Naive thymus-derived CD4-positive, alpha-beta T cell (primary cell): ENCODE results near the gene ATF6. TPM values are rescaled to one million over a fixed set of nuclear protein-coding genes. Genes with fewer than 3 reads are reported as not detected.

Experiments
- ATAC-seq: fragments of 150-1000 bp; cut with Tn5 transposase; 2 replicates; pipeline ENCODE4 v1.10.0; 2021; ENCODE audit warnings: mild to moderate bottlenecking, moderate library complexity
- CTCF ChIA-PET: fragments of 350-600 bp; sonication (Branson Sonifier 250); formaldehyde crosslinking; loops from one replicate; lab custom pipeline; 2021; ENCODE audit warnings: antibody characterized with exemption; lab: Charles Lee
- POLR2A ChIA-PET: fragments of 350-600 bp; sonication (Branson Sonifier 250); formaldehyde crosslinking; loops from one replicate; lab custom pipeline; 2021; ENCODE audit warnings: antibody characterized with exemption, inconsistent platforms; lab: Charles Lee
- DNase-seq, 9 donors: peaks; one replicate each; pipeline versions ENCODE4 v3.0.0 to v3.0.0-alpha.2; 2020 to 2022; ENCODE audit warnings: mixed read lengths in 1 of 9
- H3K27ac ChIP-seq: one replicate; pipeline ENCODE4 v1.7.0; 2013; ENCODE audit warnings: mild to moderate bottlenecking, low read depth, low read length, moderate library complexity
- H3K27me3 ChIP-seq, 2 donors: one replicate each; pipeline ENCODE4 v1.7.0; 2013; ENCODE audit warnings: low read length in 2 of 2, mild to moderate bottlenecking in 2 of 2, moderate library complexity in 2 of 2; ENCODE audit not compliant: control insufficient read depth in 2 of 2, insufficient read depth in 2 of 2
- H3K36me3 ChIP-seq, 3 experiments: 1 replicate in 2 of 3; 2 replicates in 1 of 3; pipeline ENCODE4 v1.7.0; 2013; ENCODE audit warnings: low read length in 3 of 3, mild to moderate bottlenecking in 3 of 3, moderate library complexity in 1 of 3; ENCODE audit not compliant: insufficient read depth in 3 of 3, control insufficient read depth in 2 of 3
- H3K4me1 ChIP-seq, 2 donors: one replicate each; pipeline ENCODE4 v1.7.0; 2013; ENCODE audit warnings: low read length in 2 of 2, mild to moderate bottlenecking in 2 of 2, moderate library complexity in 1 of 2; ENCODE audit not compliant: control insufficient read depth in 2 of 2, insufficient read depth in 2 of 2
- H3K4me3 ChIP-seq: 2 replicates; pipeline ENCODE4 v1.7.0; 2013; ENCODE audit warnings: mild to moderate bottlenecking, low read length
- H3K9me3 ChIP-seq, 3 experiments: 1 replicate in 2 of 3; 2 replicates in 1 of 3; pipeline ENCODE4 v1.7.0; 2013; ENCODE audit warnings: low read length in 3 of 3; ENCODE audit not compliant: control insufficient read depth in 2 of 3
- H3K27ac Mint-ChIP-seq, 9 donors: one replicate each; pipeline ENCODE4 v1.8.0; 2020 to 2022; ENCODE audit warnings: mixed read lengths in 9 of 9, mild to moderate bottlenecking in 8 of 9, moderate library complexity in 5 of 9, inconsistent platforms in 2 of 9
- H3K27me3 Mint-ChIP-seq, 5 donors: one replicate each; pipeline ENCODE4 v1.8.0; 2021 to 2022; ENCODE audit warnings: mixed read lengths in 5 of 5, mild to moderate bottlenecking in 1 of 5
- H3K36me3 Mint-ChIP-seq, 5 donors: one replicate each; pipeline ENCODE4 v1.8.0; 2020 to 2022; ENCODE audit warnings: mixed read lengths in 5 of 5, mild to moderate bottlenecking in 3 of 5, inconsistent platforms in 1 of 5
- H3K4me1 Mint-ChIP-seq, 7 donors: one replicate each; pipeline ENCODE4 v1.8.0; 2020 to 2022; ENCODE audit warnings: mixed read lengths in 7 of 7, mild to moderate bottlenecking in 3 of 7, inconsistent platforms in 1 of 7
- H3K4me3 Mint-ChIP-seq, 10 donors: one replicate each; pipeline ENCODE4 v1.8.0; 2020 to 2022; ENCODE audit warnings: mild to moderate bottlenecking in 10 of 10, mixed read lengths in 10 of 10, moderate library complexity in 6 of 10, inconsistent platforms in 2 of 10
- H3K9me3 Mint-ChIP-seq, 11 donors: one replicate each; pipeline ENCODE4 v1.8.0; 2020 to 2022; ENCODE audit warnings: mixed read lengths in 11 of 11, mild to moderate bottlenecking in 4 of 11, inconsistent platforms in 1 of 11, moderate library complexity in 1 of 11
- intact Hi-C, 2 donors: fragments of 100-400 bp; cut with micrococcal nuclease; formaldehyde crosslinking; loops; one replicate each; pipeline ENCODE4 v1.15.1; 2023
- polyA plus RNA-seq, 2 donors: library from polyadenylated mRNA; unstranded; fragments of 300-500 nt; fragmentation: Illumina TruSeq; gene quantifications; one replicate each; pipeline ENCODE4 v1.2.3, GENCODE V29; 2021
- total RNA-seq, 6 experiments: library from RNA in 5 of 6; stranded (reverse) in 5 of 6; gene quantifications; 1 replicate in 5 of 6; 2 replicates in 1 of 6; pipeline ENCODE4 v1.2.3 and lab custom pipeline; 2021 to 2026

The ATF6 gene
- total and polyA plus RNA-seq, 7 experiments from 2014 or later, result 17.9 to 27.5 (median 22.5) TPM

- H3K4me3 ChIP-seq, result no peak overlapping the region
- CTCF ChIA-PET, result no interaction called here
- intact Hi-C loops, result no loop called here
- H3K36me3 ChIP-seq, result no peaks in the 10 kb centered on the region
- no peaks in the 10 kb centered on the region for H3K4me1 ChIP-seq
- Mint-ChIP-seq H3K9me3 (peaks cover 0 to 17% (median 7%) of the 10 kb centered on the region in 11 donors), H3K4me1 (peaks cover 0 to 8% (median 0%) of the 10 kb centered on the region in 7 donors), H3K4me3 (no peak overlapping the region), H3K27ac (no peak overlapping the region), H3K27me3 (peaks cover 0 to 7% (median 0%) of the 10 kb centered on the region in 5 donors), H3K36me3 (peaks cover 2 to 14% (median 5%) of the 10 kb centered on the region in 5 donors)
- no peak overlapping the region for H3K27ac ChIP-seq
- H3K27me3 ChIP-seq, result no peaks in the 10 kb centered on the region
- no peaks in the 10 kb centered on the region for H3K9me3 ChIP-seq
- ATAC-seq, result no peak
- POLR2A ChIA-PET, result no interaction called here
- no peak for DNase-seq
Measured at GRCh38 chr1:161983725-161984124, 217.6 kb downstream of the ATF6 start.

- ChIA-PET CTCF (interaction anchor here (0.8 kb wide), 1 partner anchor 9 kb away, joined by 3 read pairs; no protein-coding TSS in a partner anchor), POLR2A (no interaction called here)
- no peak for ATAC-seq
- no peaks in the 10 kb centered on the region for H3K9me3 ChIP-seq
- H3K4me3 ChIP-seq, result no peak overlapping the region
- no peaks in the 10 kb centered on the region for H3K27me3 ChIP-seq
- Mint-ChIP-seq H3K9me3 (peaks cover 0 to 20% (median 10%) of the 10 kb centered on the region in 11 donors), H3K4me1 (peaks cover 0 to 15% (median 0%) of the 10 kb centered on the region in 7 donors), H3K27me3 (peaks cover 0 to 7% (median 0%) of the 10 kb centered on the region in 5 donors), H3K27ac (peak overlapping the region in 1 of 9 donors; percentile 51), H3K36me3 (peaks cover 3 to 14% (median 5%) of the 10 kb centered on the region in 5 donors), H3K4me3 (no peak overlapping the region)
- intact Hi-C loops, result no loop called here
- no peaks in the 10 kb centered on the region for H3K36me3 ChIP-seq
- H3K4me1 ChIP-seq, result no peaks in the 10 kb centered on the region
- no peak overlapping the region for H3K27ac ChIP-seq
- no peak for DNase-seq
Measured at GRCh38 chr1:161985301-161985822, 219.2 kb downstream of the ATF6 start.

- Histone ChIP-seq H3K4me1 (no peaks in the 10 kb centered on the region), H3K36me3 (no peaks in the 10 kb centered on the region), H3K27me3 (no peaks in the 10 kb centered on the region), H3K4me3 (no peak overlapping the region), H3K9me3 (no peaks in the 10 kb centered on the region), H3K27ac (no peak overlapping the region)
- Mint-ChIP-seq H3K4me3 (no peak overlapping the region), H3K36me3 (peaks cover 3 to 14% (median 8%) of the 10 kb centered on the region in 5 donors), H3K4me1 (peaks cover 0 to 17% (median 0%) of the 10 kb centered on the region in 7 donors), H3K27ac (no peak overlapping the region), H3K27me3 (peaks cover 0 to 7% (median 0%) of the 10 kb centered on the region in 5 donors), H3K9me3 (peaks cover 1 to 26% (median 10%) of the 10 kb centered on the region in 11 donors)
- intact Hi-C loops, result no loop called here
- ATAC-seq, result no peak
- DNase-seq, result no peak
- CTCF ChIA-PET, result no interaction called here
- POLR2A ChIA-PET, result no interaction called here
Measured at GRCh38 chr1:161986328-161986727, 220.2 kb downstream of the ATF6 start.

- Histone ChIP-seq H3K27ac (no peak overlapping the region), H3K4me1 (no peaks in the 10 kb centered on the region), H3K4me3 (no peak overlapping the region), H3K27me3 (no peaks in the 10 kb centered on the region), H3K9me3 (no peaks in the 10 kb centered on the region), H3K36me3 (no peaks in the 10 kb centered on the region)
- peaks cover 0 to 7% (median 0%) of the 10 kb centered on the region in 5 donors for H3K27me3 Mint-ChIP-seq
- CTCF ChIA-PET, result no interaction called here
- no peak for DNase-seq
- no peak overlapping the region for H3K4me3 Mint-ChIP-seq
- POLR2A ChIA-PET, result no interaction called here
- H3K4me1 Mint-ChIP-seq, result peaks cover 0 to 17% (median 0%) of the 10 kb centered on the region in 7 donors
- H3K27ac Mint-ChIP-seq, result peak overlapping the region in 1 of 9 donors; percentile 62
- peaks cover 1 to 27% (median 10%) of the 10 kb centered on the region in 11 donors for H3K9me3 Mint-ChIP-seq
- no peak for ATAC-seq
- H3K36me3 Mint-ChIP-seq, result peaks cover 3 to 14% (median 8%) of the 10 kb centered on the region in 5 donors
- intact Hi-C loops, result no loop called here
Measured at GRCh38 chr1:161987303-161987702, 221.2 kb downstream of the ATF6 start.

- H3K4me1 Mint-ChIP-seq, result peaks cover 0 to 13% (median 0%) of the 10 kb centered on the region in 7 donors
- peaks cover 4 to 30% (median 10%) of the 10 kb centered on the region in 11 donors for H3K9me3 Mint-ChIP-seq
- no peak overlapping the region for H3K4me3 Mint-ChIP-seq
- POLR2A ChIA-PET, result no interaction called here
- Histone ChIP-seq H3K4me1 (no peaks in the 10 kb centered on the region), H3K27ac (no peak overlapping the region), H3K9me3 (no peaks in the 10 kb centered on the region), H3K27me3 (no peaks in the 10 kb centered on the region), H3K4me3 (no peak overlapping the region), H3K36me3 (no peaks in the 10 kb centered on the region)
- ATAC-seq (no peak), DNase-seq (no peak)
- CTCF ChIA-PET, result no interaction called here
- peaks cover 3 to 17% (median 10%) of the 10 kb centered on the region in 5 donors for H3K36me3 Mint-ChIP-seq
- H3K27me3 Mint-ChIP-seq, result peaks cover 0 to 4% (median 0%) of the 10 kb centered on the region in 5 donors
- intact Hi-C loops, result no loop called here
- peak overlapping the region in 1 of 9 donors; percentile 62 for H3K27ac Mint-ChIP-seq
Measured at GRCh38 chr1:161987872-161988271, 221.8 kb downstream of the ATF6 start.

GRCh38 chr1:161988413-161988812 lies 222.3 kb downstream of the ATF6 start:
- Mint-ChIP-seq H3K4me3 (no peak overlapping the region), H3K36me3 (peaks cover 3 to 18% (median 10%) of the 10 kb centered on the region in 5 donors), H3K4me1 (peaks cover 0 to 13% (median 0%) of the 10 kb centered on the region in 7 donors), H3K27ac (peak overlapping the region in 1 of 9 donors; percentile 62), H3K9me3 (peaks cover 4 to 32% (median 12%) of the 10 kb centered on the region in 11 donors), H3K27me3 (peaks cover 0 to 4% (median 0%) of the 10 kb centered on the region in 5 donors)
- no peak for ATAC-seq
- CTCF ChIA-PET, result no interaction called here
- DNase-seq, result no peak
- Histone ChIP-seq H3K27me3 (no peaks in the 10 kb centered on the region), H3K27ac (no peak overlapping the region), H3K4me3 (no peak overlapping the region), H3K36me3 (no peaks in the 10 kb centered on the region), H3K9me3 (no peaks in the 10 kb centered on the region), H3K4me1 (no peaks in the 10 kb centered on the region)
- POLR2A ChIA-PET, result no interaction called here
- intact Hi-C loops, result no loop called here

- Histone ChIP-seq H3K27ac (no peak overlapping the region), H3K9me3 (no peaks in the 10 kb centered on the region), H3K4me3 (no peak overlapping the region), H3K4me1 (no peaks in the 10 kb centered on the region), H3K36me3 (no peaks in the 10 kb centered on the region), H3K27me3 (no peaks in the 10 kb centered on the region)
- intact Hi-C loops, result no loop called here
- ATAC-seq (no peak), DNase-seq (no peak)
- peaks cover 0 to 4% (median 0%) of the 10 kb centered on the region in 5 donors for H3K27me3 Mint-ChIP-seq
- POLR2A ChIA-PET, result no interaction called here
- H3K27ac Mint-ChIP-seq, result no peak overlapping the region
- H3K9me3 Mint-ChIP-seq, result peaks cover 4 to 32% (median 12%) of the 10 kb centered on the region in 11 donors
- peaks cover 3 to 18% (median 10%) of the 10 kb centered on the region in 5 donors for H3K36me3 Mint-ChIP-seq
- CTCF ChIA-PET, result no interaction called here
- H3K4me1 Mint-ChIP-seq, result peaks cover 0 to 14% (median 0%) of the 10 kb centered on the region in 7 donors
- H3K4me3 Mint-ChIP-seq, result no peak overlapping the region
Measured at GRCh38 chr1:161989108-161989507, 223.0 kb downstream of the ATF6 start.
